Smooth muscle cell (in vitro differentiated cells): ENCODE measurements around the gene ARL8A. TPM values are rescaled to one million over a fixed set of nuclear protein-coding genes. Genes with fewer than 3 reads are reported as not detected.

Source experiments
- DNase-seq: peaks from one replicate; lab custom pipeline; 2025; ENCODE audit not compliant: unreplicated experiment; lab: John Stamatoyannopoulos, UW
- H2AFZ ChIP-seq: fragments of 200-600 bp; sonication (generic); 2 replicates; pipeline ENCODE4 v1.6.0; 2016; ENCODE audit warnings: antibody characterized with exemption, low read depth, mild to moderate bottlenecking
- H3F3A ChIP-seq: fragments of 200-600 bp; sonication (generic); 2 replicates; pipeline ENCODE4 v1.6.0; 2017; ENCODE audit warnings: antibody characterized with exemption, low read depth
- H3K27ac ChIP-seq: fragments of 200-600 bp; sonication (generic); 2 replicates; pipeline ENCODE4 v1.5.1; 2016; ENCODE audit warnings: low read depth, mild to moderate bottlenecking
- H3K27me3 ChIP-seq: fragments of 200-600 bp; sonication (generic); 2 replicates; pipeline ENCODE4 v1.6.1; 2016; ENCODE audit warnings: low read depth, mild to moderate bottlenecking
- H3K36me3 ChIP-seq: fragments of 200-600 bp; sonication (generic); 2 replicates; pipeline ENCODE4 v1.5.1; 2016; ENCODE audit warnings: low read depth
- H3K4me1 ChIP-seq: fragments of 200-600 bp; sonication (generic); 2 replicates; pipeline ENCODE4 v1.5.1; 2016; ENCODE audit warnings: low read depth
- H3K4me2 ChIP-seq: fragments of 200-600 bp; sonication (generic); 2 replicates; pipeline ENCODE4 v1.6.0; 2016; ENCODE audit warnings: mild to moderate bottlenecking
- H3K4me3 ChIP-seq: fragments of 200-600 bp; sonication (generic); 2 replicates; pipeline ENCODE4 v1.5.1; 2016; ENCODE audit warnings: mild to moderate bottlenecking
- H3K79me2 ChIP-seq: fragments of 200-600 bp; sonication (generic); 2 replicates; pipeline ENCODE4 v1.6.0; 2016; ENCODE audit warnings: low read depth, mild to moderate bottlenecking
- H3K9ac ChIP-seq: fragments of 200-600 bp; sonication (generic); 2 replicates; pipeline ENCODE4 v1.6.0; 2016; ENCODE audit warnings: low read depth
- H3K9me3 ChIP-seq: fragments of 200-600 bp; sonication (generic); replicated peaks from 2 replicates; pipeline ENCODE4 v1.5.1; 2016; ENCODE audit warnings: low read depth
- H4K20me1 ChIP-seq: fragments of 200-600 bp; sonication (generic); 2 replicates; pipeline ENCODE4 v1.6.0; 2016; ENCODE audit warnings: low read depth
- WGBS: methylation state at CpG from one replicate; pipeline ENCODE4 v1.1.7; 2016; ENCODE audit warnings: low lambda C conversion rate; 5-methylcytosine and 5-hydroxymethylcytosine counted together
- polyA plus RNA-seq: library from polyadenylated mRNA; unstranded; fragments of >200 nt; fragmentation: Nextera tagmentation; extraction: Ambion mirVana; gene quantifications from 2 replicates; pipeline ENCODE4 v1.2.1, GENCODE V29; 2016
- total RNA-seq: library from RNA; depleted of rRNA; stranded (reverse); fragments of >200 nt; gene quantifications from 2 replicates; pipeline ENCODE4 v1.2.3, GENCODE V29; 2014
- TF ChIP-seq, protein P1 (sequence below): fragments of 200-600 bp; sonication (generic); IDR thresholded peaks from 2 replicates; pipeline ENCODE4 v1.5.1; 2017; ENCODE audit warnings: borderline replicate concordance, mild to moderate bottlenecking, antibody characterized with exemption; ENCODE audit not compliant: insufficient read depth, poor library complexity, severe bottlenecking

The ARL8A gene
- total and polyA plus RNA-seq, 2 experiments from 2014 or later, result 44.8 to 54.7 TPM

GRCh38 chr1:202162047-202162417, 17.5 kb upstream of the ARL8A start:
- Histone ChIP-seq H2AFZ (no peak overlapping the region), H3K9ac (no peak overlapping the region), H3K79me2 (no peaks in the 10 kb centered on the region), H3K9me3 (no peaks in the 10 kb centered on the region), H4K20me1 (no peaks in the 10 kb centered on the region), H3K4me1 (peaks cover 3% of the 10 kb centered on the region), H3K27ac (no peak overlapping the region), H3K36me3 (no peaks in the 10 kb centered on the region), H3K4me2 (no peak overlapping the region), H3K4me3 (no peak overlapping the region), H3F3A (no peaks in the 10 kb centered on the region), H3K27me3 (no peaks in the 10 kb centered on the region)
- 68% methylated on average over 4 of the region's 4 CpGs for WGBS
- no peak for DNase-seq
- TF ChIP-seq, protein P1, sequence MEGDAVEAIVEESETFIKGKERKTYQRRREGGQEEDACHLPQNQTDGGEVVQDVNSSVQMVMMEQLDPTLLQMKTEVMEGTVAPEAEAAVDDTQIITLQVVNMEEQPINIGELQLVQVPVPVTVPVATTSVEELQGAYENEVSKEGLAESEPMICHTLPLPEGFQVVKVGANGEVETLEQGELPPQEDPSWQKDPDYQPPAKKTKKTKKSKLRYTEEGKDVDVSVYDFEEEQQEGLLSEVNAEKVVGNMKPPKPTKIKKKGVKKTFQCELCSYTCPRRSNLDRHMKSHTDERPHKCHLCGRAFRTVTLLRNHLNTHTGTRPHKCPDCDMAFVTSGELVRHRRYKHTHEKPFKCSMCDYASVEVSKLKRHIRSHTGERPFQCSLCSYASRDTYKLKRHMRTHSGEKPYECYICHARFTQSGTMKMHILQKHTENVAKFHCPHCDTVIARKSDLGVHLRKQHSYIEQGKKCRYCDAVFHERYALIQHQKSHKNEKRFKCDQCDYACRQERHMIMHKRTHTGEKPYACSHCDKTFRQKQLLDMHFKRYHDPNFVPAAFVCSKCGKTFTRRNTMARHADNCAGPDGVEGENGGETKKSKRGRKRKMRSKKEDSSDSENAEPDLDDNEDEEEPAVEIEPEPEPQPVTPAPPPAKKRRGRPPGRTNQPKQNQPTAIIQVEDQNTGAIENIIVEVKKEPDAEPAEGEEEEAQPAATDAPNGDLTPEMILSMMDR, result no peak

DNA sequence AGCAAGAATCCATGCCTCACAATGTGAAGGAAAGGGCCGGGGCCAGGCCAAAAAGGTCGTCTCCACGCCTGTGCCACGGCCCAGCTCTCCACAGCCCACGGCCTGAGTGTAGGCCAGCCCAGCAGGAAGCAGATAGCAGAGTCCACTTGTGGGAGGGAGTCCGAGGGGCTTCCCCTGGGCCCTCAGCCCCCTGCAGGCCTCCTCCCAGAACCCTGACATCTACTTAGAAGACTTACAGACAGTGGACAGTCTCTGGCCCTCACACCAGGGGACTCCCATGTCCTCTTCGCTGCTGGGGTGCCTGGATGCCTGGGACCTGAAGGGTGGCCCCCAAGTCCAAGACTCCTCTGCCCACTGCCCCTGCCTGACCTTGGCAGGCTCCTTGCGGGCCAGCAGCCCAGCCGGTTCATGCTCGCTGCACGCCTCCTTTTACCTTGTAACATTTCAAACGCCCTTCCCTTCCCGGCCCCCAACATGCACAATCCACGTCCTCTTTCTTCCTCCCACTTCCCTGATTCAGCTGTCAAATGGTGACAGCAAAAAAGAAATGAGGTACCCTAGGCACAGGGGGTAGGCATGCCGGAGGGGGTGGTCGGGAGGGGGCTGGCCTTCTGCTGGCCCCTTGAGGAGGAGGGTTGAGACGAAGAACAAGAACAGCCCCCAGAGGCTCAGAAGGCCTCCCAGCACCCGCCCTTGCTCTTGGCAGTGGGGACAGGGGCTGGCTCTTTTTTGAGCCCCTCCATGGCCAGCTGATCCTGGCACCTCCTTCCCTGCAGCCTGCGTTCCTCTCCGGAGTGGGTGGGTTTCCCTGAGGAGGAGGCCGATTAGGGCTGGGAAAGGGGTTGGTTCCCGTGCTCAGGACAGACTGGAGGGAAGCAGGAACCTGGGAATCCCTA, 16.9 kb upstream of the ARL8A start:
- H3K27me3 ChIP-seq, result no peaks in the 10 kb centered on the region
- no peaks in the 10 kb centered on the region for H3F3A ChIP-seq
- peak overlapping the region; percentile 7 for H2AFZ ChIP-seq
- no peak overlapping the region for H3K9ac ChIP-seq
- no peak overlapping the region for H3K4me3 ChIP-seq
- H3K36me3 ChIP-seq, result no peaks in the 10 kb centered on the region
- no peaks in the 10 kb centered on the region for H4K20me1 ChIP-seq
- H3K27ac ChIP-seq, result no peak overlapping the region
- DNase-seq, result no peak
- TF ChIP-seq, protein P1, result no peak
- H3K4me1 ChIP-seq, result peaks cover 3% of the 10 kb centered on the region
- H3K4me2 ChIP-seq, result no peak overlapping the region
- H3K9me3 ChIP-seq, result no peaks in the 10 kb centered on the region
- WGBS, result 80% methylated on average over 22 of the region's 22 CpGs
- H3K79me2 ChIP-seq, result no peaks in the 10 kb centered on the region

DNA sequence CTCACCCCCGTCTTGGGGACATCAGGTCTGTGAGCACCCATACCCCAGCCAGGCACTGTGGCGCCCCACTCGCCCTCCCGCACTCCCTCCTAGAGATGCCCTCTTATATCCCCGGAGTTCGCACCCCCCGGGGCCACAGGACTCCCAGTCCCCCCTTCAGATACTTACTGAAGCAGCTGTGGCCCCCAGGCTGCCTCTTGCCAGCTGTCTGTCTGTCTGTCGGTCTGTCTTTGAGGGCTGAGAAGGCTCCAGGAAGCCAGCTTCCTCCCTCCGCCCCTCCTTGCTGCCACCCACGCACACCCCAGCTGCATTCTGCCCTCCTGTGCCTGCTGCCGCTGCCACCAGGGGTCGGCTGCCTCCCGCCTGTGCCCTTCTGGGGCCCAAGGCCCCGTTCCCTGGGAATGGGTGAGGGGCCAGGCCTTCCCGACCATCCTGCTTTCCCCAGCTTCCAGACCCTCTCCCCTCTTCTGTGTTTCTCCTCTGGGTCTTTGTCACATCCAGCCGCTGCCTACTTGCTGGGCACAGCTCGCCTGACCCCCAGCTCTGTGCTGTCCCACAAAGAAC, 15.9 kb upstream of the ARL8A start, which contains the start of gene PTPN7:
TSS of gene PTPN7 (minus strand) at position 226 of the 564 bp plus-strand sequence. CDS start 1,200 bp downstream, outside the sequence.
- Histone ChIP-seq H3K4me2 (no peak within 1 kb of the TSS), H3K27me3 (no peaks in the 10 kb centered on the region), H3K9ac (no peak within 1 kb of the TSS), H2AFZ (peak within 1 kb of the TSS; percentile 7), H3F3A (no peaks in the 10 kb centered on the region), H3K79me2 (no peaks in the 10 kb centered on the region), H3K4me3 (no peak within 1 kb of the TSS), H3K27ac (no peak within 1 kb of the TSS), H3K9me3 (no peaks in the 10 kb centered on the region), H3K4me1 (peaks cover under 1% of the 10 kb centered on the region), H4K20me1 (no peaks in the 10 kb centered on the region), H3K36me3 (no peaks in the 10 kb centered on the region)
- no peak for DNase-seq
- TF ChIP-seq, protein P1, result no peak
- 83% methylated on average over 17 of the region's 17 CpGs for WGBS
